Endothelial cell of umbilical vein (primary cell): ENCODE measurements around the gene FRMD4A.

ENCODE experiments used
- EZH2 ChIP-seq: IDR thresholded peaks from 2 replicates; pipeline ENCODE4 v1.6.1; 2012; ENCODE audit warnings: borderline replicate concordance, low read depth, mild to moderate bottlenecking, moderate library complexity, low read length, inconsistent platforms; ENCODE audit not compliant: severe bottlenecking
- GATA2 ChIP-seq: IDR thresholded peaks from 2 replicates; pipeline ENCODE4 v1.7.0; 2011; ENCODE audit warnings: low read depth, mild to moderate bottlenecking, moderate library complexity, mixed read lengths, low read length; ENCODE audit not compliant: insufficient read length, insufficient read depth
- JUN ChIP-seq: IDR thresholded peaks from 2 replicates; pipeline ENCODE4 v1.6.1; 2011; ENCODE audit warnings: borderline replicate concordance, low read depth; ENCODE audit not compliant: insufficient read length, insufficient read depth
- MYC ChIP-seq: IDR thresholded peaks from one replicate; pipeline ENCODE4 v1.6.1; 2011; ENCODE audit warnings: mild to moderate bottlenecking, low read depth, low read length
- POLR2A ChIP-seq: IDR thresholded peaks from 2 replicates; pipeline ENCODE4 v1.6.1; 2012; ENCODE audit warnings: low read depth, mild to moderate bottlenecking, control low read depth, low read length
- POLR2AphosphoS5 ChIP-seq: IDR thresholded peaks from 2 replicates; pipeline ENCODE4 v1.6.1; 2012; ENCODE audit warnings: low read depth, mild to moderate bottlenecking, control low read depth, low read length, moderate library complexity; ENCODE audit not compliant: insufficient read depth
- TF ChIP-seq, protein P1 (sequence below), 2 donors: IDR thresholded peaks; 1 replicate in 1 of 2; 2 replicates in 1 of 2; pipeline ENCODE4 v1.5.1; 2011; ENCODE audit warnings: low read length in 2 of 2, mild to moderate bottlenecking in 2 of 2, moderate library complexity in 2 of 2, control low read depth in 1 of 2, inconsistent platforms in 1 of 2, low read depth in 1 of 2; ENCODE audit not compliant: insufficient read depth in 1 of 2; ENCODE audit errors: extremely low read depth in 1 of 2
- TF ChIP-seq, protein P2 (sequence below): IDR thresholded peaks from 2 replicates; pipeline ENCODE4 v1.6.1; 2011; ENCODE audit not compliant: insufficient read depth, insufficient read length

DNA sequence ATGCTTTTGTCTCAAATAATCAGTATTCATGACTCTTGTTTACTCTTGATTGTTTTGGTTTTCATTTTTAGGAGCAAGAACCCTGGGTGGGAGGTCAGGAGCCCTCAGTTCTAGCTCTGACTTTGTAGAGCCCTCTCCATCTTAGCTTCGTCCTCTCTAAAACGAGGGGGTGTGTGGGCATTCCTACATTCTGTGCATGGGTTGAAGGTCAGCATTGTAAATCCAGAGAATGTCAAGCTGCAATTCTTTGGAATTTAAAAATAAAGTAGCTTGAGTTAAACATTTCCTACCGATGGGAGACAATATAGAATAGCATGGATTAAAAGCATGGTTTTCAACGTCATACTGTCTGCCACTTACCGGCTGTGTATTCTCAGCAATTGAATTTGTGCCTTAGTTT is 615.6 kb downstream of the FRMD4A start:
- TF ChIP-seq, protein P1, sequence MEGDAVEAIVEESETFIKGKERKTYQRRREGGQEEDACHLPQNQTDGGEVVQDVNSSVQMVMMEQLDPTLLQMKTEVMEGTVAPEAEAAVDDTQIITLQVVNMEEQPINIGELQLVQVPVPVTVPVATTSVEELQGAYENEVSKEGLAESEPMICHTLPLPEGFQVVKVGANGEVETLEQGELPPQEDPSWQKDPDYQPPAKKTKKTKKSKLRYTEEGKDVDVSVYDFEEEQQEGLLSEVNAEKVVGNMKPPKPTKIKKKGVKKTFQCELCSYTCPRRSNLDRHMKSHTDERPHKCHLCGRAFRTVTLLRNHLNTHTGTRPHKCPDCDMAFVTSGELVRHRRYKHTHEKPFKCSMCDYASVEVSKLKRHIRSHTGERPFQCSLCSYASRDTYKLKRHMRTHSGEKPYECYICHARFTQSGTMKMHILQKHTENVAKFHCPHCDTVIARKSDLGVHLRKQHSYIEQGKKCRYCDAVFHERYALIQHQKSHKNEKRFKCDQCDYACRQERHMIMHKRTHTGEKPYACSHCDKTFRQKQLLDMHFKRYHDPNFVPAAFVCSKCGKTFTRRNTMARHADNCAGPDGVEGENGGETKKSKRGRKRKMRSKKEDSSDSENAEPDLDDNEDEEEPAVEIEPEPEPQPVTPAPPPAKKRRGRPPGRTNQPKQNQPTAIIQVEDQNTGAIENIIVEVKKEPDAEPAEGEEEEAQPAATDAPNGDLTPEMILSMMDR (IDR thresholded peaks at IDR 0.05; ENCODE audit: extremely low read depth in 1 of 2, insufficient read depth in 1 of 2, low read depth in 1 of 2, low read length in 2 of 2): no peak
- TF ChIP-seq POLR2AphosphoS5 (no peak), EZH2 (no peak), GATA2 (no peak), POLR2A (no peak), MYC (no peak), JUN (no peak)
- TF ChIP-seq, protein P2, sequence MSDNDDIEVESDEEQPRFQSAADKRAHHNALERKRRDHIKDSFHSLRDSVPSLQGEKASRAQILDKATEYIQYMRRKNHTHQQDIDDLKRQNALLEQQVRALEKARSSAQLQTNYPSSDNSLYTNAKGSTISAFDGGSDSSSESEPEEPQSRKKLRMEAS: no peak
